K562 (cell line): ENCODE data around the gene SAMD4A. TPM values are rescaled to one million over a fixed set of nuclear protein-coding genes. Genes with fewer than 3 reads are reported as not detected.

Source experiments
- HDAC1 ChIP-seq, 2 experiments: fragments of 450-650 bp; IDR thresholded peaks; 2 replicates each; pipeline ENCODE4 v1.6.1; 2016 to 2017; ENCODE audit warnings: inconsistent platforms in 1 of 2, mild to moderate bottlenecking in 1 of 2, moderate library complexity in 1 of 2
- HDGF ChIP-seq: fragments of 450-650 bp; IDR thresholded peaks from 2 replicates; pipeline ENCODE4 v1.6.1; 2016
- MTA1 ChIP-seq: fragments of 450-650 bp; IDR thresholded peaks from 2 replicates; pipeline ENCODE4 v1.6.1; 2017; ENCODE audit warnings: borderline replicate concordance
- ZNF696 ChIP-seq: fragments of 250-450 bp; sonication (Bioruptor Pico); conservative IDR thresholded peaks from 2 replicates; pipeline ENCODE4 v1.4.0; 2020; ENCODE audit warnings: mild to moderate bottlenecking, moderate library complexity
- polyA plus RNA-seq, 8 experiments: library from polyadenylated mRNA; depleted of rRNA in 4 of 8; stranded (reverse) in 5 of 8; unstranded in 3 of 8; fragments of >200 nt; fragmentation: Nextera tagmentation in 2 of 8; fragmentation: Illumina TruSeq in 1 of 8; extraction: Ambion mirVana in 2 of 8; extraction: Trizol in 1 of 8; gene quantifications; 2 replicates each; pipeline versions ENCODE4 v1.2.1 to v1.2.3, GENCODE V29; 2011 to 2014; ENCODE audit warnings: inconsistent platforms in 1 of 8, missing spikeins in 1 of 8
- total RNA-seq, 7 experiments: library from RNA; depleted of rRNA in 6 of 7; stranded (reverse); fragments of >200 nt in 6 of 7; fragmentation: Illumina TruSeq in 2 of 7; extraction: Trizol in 2 of 7; gene quantifications; 2 replicates each; pipeline versions ENCODE4 v1.2.1 to v1.2.3, GENCODE V29; 2011 to 2021; ENCODE audit warnings: low replicate concordance in 1 of 7
- TF ChIP-seq, protein P1 (sequence below): fragments of 250-450 bp; sonication (Bioruptor Pico); IDR thresholded peaks from 2 replicates; pipeline ENCODE4 v1.4.0; 2020
- TF ChIP-seq, protein P2 (sequence below): fragments of 450-650 bp; IDR thresholded peaks from 2 replicates; pipeline ENCODE4 v1.7.0; 2016; ENCODE audit warnings: borderline replicate concordance

SAMD4A gene
- total and polyA plus RNA-seq, 9 of the 15 experiments (the other 6 are each of a cell fraction or from before 2014, with no cell fraction given): 0.66 to 6.8 (median 3.3) TPM

DNA sequence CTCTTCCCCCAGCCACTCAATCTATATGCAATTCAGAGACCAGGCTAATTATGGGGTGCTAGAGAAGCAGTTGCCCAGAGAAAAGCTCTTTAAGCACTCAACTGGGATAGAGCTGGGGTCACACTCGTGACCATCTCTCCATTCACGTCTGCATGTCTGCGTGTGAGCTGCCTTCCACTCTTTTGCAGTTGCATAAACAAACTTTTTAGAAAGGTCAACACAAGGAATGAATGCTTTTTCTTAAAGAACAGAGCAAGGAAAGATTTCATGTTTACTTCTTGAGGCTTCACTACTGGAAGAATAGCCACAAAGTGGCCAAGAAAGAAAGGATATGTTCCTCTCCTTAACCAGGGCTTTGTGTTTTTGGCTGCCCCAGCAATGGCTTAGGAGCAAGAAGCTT lies 151.1 kb downstream of the SAMD4A start (continued):
- TF ChIP-seq, protein P1, sequence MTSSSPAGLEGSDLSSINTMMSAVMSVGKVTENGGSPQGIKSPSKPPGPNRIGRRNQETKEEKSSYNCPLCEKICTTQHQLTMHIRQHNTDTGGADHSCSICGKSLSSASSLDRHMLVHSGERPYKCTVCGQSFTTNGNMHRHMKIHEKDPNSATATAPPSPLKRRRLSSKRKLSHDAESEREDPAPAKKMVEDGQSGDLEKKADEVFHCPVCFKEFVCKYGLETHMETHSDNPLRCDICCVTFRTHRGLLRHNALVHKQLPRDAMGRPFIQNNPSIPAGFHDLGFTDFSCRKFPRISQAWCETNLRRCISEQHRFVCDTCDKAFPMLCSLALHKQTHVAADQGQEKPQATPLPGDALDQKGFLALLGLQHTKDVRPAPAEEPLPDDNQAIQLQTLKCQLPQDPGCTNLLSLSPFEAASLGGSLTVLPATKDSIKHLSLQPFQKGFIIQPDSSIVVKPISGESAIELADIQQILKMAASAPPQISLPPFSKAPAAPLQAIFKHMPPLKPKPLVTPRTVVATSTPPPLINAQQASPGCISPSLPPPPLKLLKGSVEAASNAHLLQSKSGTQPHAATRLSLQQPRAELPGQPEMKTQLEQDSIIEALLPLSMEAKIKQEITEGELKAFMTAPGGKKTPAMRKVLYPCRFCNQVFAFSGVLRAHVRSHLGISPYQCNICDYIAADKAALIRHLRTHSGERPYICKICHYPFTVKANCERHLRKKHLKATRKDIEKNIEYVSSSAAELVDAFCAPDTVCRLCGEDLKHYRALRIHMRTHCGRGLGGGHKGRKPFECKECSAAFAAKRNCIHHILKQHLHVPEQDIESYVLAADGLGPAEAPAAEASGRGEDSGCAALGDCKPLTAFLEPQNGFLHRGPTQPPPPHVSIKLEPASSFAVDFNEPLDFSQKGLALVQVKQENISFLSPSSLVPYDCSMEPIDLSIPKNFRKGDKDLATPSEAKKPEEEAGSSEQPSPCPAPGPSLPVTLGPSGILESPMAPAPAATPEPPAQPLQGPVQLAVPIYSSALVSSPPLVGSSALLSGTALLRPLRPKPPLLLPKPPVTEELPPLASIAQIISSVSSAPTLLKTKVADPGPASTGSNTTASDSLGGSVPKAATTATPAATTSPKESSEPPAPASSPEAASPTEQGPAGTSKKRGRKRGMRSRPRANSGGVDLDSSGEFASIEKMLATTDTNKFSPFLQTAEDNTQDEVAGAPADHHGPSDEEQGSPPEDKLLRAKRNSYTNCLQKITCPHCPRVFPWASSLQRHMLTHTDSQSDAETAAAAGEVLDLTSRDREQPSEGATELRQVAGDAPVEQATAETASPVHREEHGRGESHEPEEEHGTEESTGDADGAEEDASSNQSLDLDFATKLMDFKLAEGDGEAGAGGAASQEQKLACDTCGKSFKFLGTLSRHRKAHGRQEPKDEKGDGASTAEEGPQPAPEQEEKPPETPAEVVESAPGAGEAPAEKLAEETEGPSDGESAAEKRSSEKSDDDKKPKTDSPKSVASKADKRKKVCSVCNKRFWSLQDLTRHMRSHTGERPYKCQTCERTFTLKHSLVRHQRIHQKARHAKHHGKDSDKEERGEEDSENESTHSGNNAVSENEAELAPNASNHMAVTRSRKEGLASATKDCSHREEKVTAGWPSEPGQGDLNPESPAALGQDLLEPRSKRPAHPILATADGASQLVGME (CRISPR knock-in tag): no peak
- TF ChIP-seq HDGF: no peak
- TF ChIP-seq, protein P2, sequence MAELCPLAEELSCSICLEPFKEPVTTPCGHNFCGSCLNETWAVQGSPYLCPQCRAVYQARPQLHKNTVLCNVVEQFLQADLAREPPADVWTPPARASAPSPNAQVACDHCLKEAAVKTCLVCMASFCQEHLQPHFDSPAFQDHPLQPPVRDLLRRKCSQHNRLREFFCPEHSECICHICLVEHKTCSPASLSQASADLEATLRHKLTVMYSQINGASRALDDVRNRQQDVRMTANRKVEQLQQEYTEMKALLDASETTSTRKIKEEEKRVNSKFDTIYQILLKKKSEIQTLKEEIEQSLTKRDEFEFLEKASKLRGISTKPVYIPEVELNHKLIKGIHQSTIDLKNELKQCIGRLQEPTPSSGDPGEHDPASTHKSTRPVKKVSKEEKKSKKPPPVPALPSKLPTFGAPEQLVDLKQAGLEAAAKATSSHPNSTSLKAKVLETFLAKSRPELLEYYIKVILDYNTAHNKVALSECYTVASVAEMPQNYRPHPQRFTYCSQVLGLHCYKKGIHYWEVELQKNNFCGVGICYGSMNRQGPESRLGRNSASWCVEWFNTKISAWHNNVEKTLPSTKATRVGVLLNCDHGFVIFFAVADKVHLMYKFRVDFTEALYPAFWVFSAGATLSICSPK: no peak
- TF ChIP-seq MTA1: no peak
- TF ChIP-seq ZNF696 (CRISPR knock-in tag): no peak
- no peak for TF ChIP-seq HDAC1 (IDR thresholded peaks at IDR 0.05)
